HEK293T (cell line): Measurements from ENCODE around the gene TMEM37.

Experiments
- CTCF ChIA-PET: fragments of 350-600 bp; formaldehyde crosslinking; extraction: SDS; loops from one replicate; lab custom pipeline; 2021; ENCODE audit warnings: antibody characterized with exemption, inconsistent platforms; lab: Yijun Ruan, JAX
- POLR2A ChIA-PET: fragments of 350-600 bp; formaldehyde crosslinking; extraction: SDS; loops from one replicate; lab custom pipeline; 2020; ENCODE audit warnings: antibody characterized with exemption, inconsistent platforms; lab: Yijun Ruan, JAX
- DNase-seq: peaks from one replicate; pipeline ENCODE4 v3.0.0; 2012; ENCODE audit warnings: mixed read lengths; ENCODE audit errors: extremely low spot score
- ARNT ChIP-seq: fragments of 450-650 bp; IDR thresholded peaks from 2 replicates; pipeline ENCODE4 v1.6.1; 2017; ENCODE audit warnings: mild to moderate bottlenecking
- BHLHE40 ChIP-seq: fragments of 450-650 bp; IDR thresholded peaks from 2 replicates; pipeline ENCODE4 v1.6.1; 2016; ENCODE audit warnings: mild to moderate bottlenecking, moderate library complexity, borderline replicate concordance
- CTBP1 ChIP-seq: fragments of 450-650 bp; IDR thresholded peaks from 2 replicates; pipeline ENCODE4 v1.6.1; 2016; ENCODE audit warnings: borderline replicate concordance
- ELF4 ChIP-seq: fragments of 450-650 bp; IDR thresholded peaks from 2 replicates; pipeline ENCODE4 v1.6.1; 2017; ENCODE audit warnings: antibody characterized with exemption
- FOXA1 ChIP-seq: fragments of 450-650 bp; IDR thresholded peaks from 2 replicates; pipeline ENCODE4 v1.6.1; 2016; ENCODE audit warnings: mild to moderate bottlenecking
- FOXK2 ChIP-seq: fragments of 450-650 bp; IDR thresholded peaks from 2 replicates; pipeline ENCODE4 v1.6.1; 2016; ENCODE audit warnings: mild to moderate bottlenecking
- FOXM1 ChIP-seq: fragments of 450-650 bp; IDR thresholded peaks from 2 replicates; pipeline ENCODE4 v1.6.1; 2017; ENCODE audit warnings: mild to moderate bottlenecking, borderline replicate concordance
- HDGF ChIP-seq: fragments of 450-650 bp; IDR thresholded peaks from 2 replicates; pipeline ENCODE4 v1.6.1; 2017; ENCODE audit warnings: antibody characterized with exemption, borderline replicate concordance
- L3MBTL2 ChIP-seq: fragments of 450-650 bp; conservative IDR thresholded peaks from 2 replicates; pipeline ENCODE4 v1.6.1; 2016; ENCODE audit warnings: mild to moderate bottlenecking
- LEF1 ChIP-seq: fragments of 450-650 bp; IDR thresholded peaks from 2 replicates; pipeline ENCODE4 v1.6.1; 2017; ENCODE audit warnings: mild to moderate bottlenecking, borderline replicate concordance
- NFRKB ChIP-seq: fragments of 450-650 bp; IDR thresholded peaks from 2 replicates; pipeline ENCODE4 v1.6.1; 2016; ENCODE audit warnings: mild to moderate bottlenecking, moderate library complexity
- SP1 ChIP-seq: fragments of 450-650 bp; IDR thresholded peaks from 2 replicates; pipeline ENCODE4 v1.6.1; 2017
- SUZ12 ChIP-seq: fragments of 450-650 bp; IDR thresholded peaks from 2 replicates; pipeline ENCODE4 v1.6.1; 2016; ENCODE audit warnings: mild to moderate bottlenecking
- TARDBP ChIP-seq: fragments of 450-650 bp; IDR thresholded peaks from 2 replicates; pipeline ENCODE4 v1.6.1; 2016
- ZNF384 ChIP-seq: fragments of 450-650 bp; IDR thresholded peaks from 2 replicates; pipeline ENCODE4 v1.6.1; 2016
- TF ChIP-seq, protein P1 (sequence below): fragments of 450-650 bp; IDR thresholded peaks from 2 replicates; pipeline ENCODE4 v1.6.1; 2016

The TMEM37 gene

DNA sequence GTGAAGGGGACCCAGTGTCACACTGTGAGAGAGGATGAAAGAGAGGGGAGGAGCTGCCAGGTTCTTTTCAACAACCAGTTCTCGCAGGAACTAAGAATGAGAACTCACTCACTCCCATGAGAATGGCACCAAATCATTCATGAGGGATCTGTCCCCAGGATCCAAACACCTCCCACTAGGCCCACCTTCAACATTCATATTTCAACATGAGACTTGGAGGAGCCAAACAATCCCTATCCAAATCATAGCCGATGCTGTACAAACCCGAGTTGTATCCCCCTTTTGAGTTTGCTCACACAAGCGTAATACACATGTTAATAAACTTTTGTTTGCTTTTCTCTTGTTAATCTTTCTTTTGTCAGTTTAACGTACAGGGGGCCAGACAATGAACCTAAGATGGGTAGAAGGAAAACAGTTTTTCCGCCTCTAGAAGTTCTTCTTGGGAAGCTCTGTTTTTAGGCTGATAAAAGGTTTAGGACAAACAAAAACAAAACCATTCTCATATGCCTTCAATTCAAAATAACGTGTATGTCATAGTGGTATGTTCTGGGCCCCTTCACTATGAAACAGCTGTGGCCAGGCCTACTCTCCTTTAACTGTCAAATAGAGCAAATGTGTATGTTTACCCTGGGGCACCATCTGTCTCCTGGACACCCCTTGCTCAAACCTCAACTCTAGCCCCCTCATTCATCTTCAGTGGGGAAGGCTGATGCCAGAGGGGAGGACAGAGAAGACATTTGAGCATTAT is 9.1 kb upstream of the TMEM37 start:
- TF ChIP-seq FOXK2 (no peak), FOXM1 (no peak), SP1 (no peak), L3MBTL2 (no peak), CTBP1 (no peak), TARDBP (no peak), ARNT (no peak), ELF4 (no peak), SUZ12 (no peak), LEF1 (no peak), FOXA1 (no peak), ZNF384 (no peak), HDGF (no peak), BHLHE40 (no peak), NFRKB (no peak)
- TF ChIP-seq, protein P1, sequence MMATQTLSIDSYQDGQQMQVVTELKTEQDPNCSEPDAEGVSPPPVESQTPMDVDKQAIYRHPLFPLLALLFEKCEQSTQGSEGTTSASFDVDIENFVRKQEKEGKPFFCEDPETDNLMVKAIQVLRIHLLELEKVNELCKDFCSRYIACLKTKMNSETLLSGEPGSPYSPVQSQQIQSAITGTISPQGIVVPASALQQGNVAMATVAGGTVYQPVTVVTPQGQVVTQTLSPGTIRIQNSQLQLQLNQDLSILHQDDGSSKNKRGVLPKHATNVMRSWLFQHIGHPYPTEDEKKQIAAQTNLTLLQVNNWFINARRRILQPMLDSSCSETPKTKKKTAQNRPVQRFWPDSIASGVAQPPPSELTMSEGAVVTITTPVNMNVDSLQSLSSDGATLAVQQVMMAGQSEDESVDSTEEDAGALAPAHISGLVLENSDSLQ, result no peak
- no peak for DNase-seq
- ChIA-PET CTCF (interaction anchor here (1.9 kb wide), 1 partner anchor 54 kb away, joined by 6 read pairs; no protein-coding TSS in a partner anchor), POLR2A (no interaction called here)

DNA sequence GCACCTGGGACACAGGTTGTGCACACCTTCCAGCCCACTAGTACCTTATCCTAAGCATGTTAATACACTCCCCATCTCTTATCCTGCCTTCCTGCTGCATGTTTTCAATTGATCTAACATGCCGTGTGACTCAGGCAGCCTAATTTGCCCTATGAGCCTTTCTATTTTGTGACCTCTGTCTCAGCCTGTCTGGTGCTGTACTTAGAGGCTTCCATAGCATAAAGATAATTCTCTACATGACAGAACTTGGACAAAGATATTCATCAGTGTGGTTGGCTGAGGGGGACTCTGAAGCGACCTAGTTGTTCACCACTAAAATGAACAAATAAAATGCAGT is 8.6 kb upstream of the TMEM37 start:
- no peak for TF ChIP-seq TARDBP
- no peak for TF ChIP-seq NFRKB
- no peak for TF ChIP-seq SP1
- TF ChIP-seq SUZ12, result no peak
- TF ChIP-seq ELF4, result no peak
- no peak for TF ChIP-seq FOXK2
- TF ChIP-seq CTBP1, result no peak
- no peak for TF ChIP-seq BHLHE40
- TF ChIP-seq FOXM1, result no peak
- no peak for TF ChIP-seq FOXA1
- no peak for TF ChIP-seq L3MBTL2
- TF ChIP-seq, protein P1, result no peak
- ChIA-PET CTCF (interaction anchor here (1.9 kb wide), 1 partner anchor 53 kb away, joined by 6 read pairs; no protein-coding TSS in a partner anchor), POLR2A (no interaction called here)
- DNase-seq, result no peak

- TF ChIP-seq TARDBP (no peak), FOXM1 (no peak), HDGF (no peak), LEF1 (no peak), CTBP1 (no peak), SUZ12 (no peak), NFRKB (no peak), ZNF384 (no peak), BHLHE40 (no peak), FOXA1 (no peak), ARNT (no peak), SP1 (no peak), ELF4 (no peak), L3MBTL2 (no peak), FOXK2 (no peak)
- TF ChIP-seq, protein P1, result no peak
- DNase-seq, result no peak
- POLR2A ChIA-PET, result no interaction called here
- CTCF ChIA-PET, result interaction anchor here (1.9 kb wide), 1 partner anchor 52 kb away, joined by 6 read pairs; no protein-coding TSS in a partner anchor
These were observed 7.8 kb upstream of the TMEM37 start for GRCh38 chr2:119423811-119424210.

DNA sequence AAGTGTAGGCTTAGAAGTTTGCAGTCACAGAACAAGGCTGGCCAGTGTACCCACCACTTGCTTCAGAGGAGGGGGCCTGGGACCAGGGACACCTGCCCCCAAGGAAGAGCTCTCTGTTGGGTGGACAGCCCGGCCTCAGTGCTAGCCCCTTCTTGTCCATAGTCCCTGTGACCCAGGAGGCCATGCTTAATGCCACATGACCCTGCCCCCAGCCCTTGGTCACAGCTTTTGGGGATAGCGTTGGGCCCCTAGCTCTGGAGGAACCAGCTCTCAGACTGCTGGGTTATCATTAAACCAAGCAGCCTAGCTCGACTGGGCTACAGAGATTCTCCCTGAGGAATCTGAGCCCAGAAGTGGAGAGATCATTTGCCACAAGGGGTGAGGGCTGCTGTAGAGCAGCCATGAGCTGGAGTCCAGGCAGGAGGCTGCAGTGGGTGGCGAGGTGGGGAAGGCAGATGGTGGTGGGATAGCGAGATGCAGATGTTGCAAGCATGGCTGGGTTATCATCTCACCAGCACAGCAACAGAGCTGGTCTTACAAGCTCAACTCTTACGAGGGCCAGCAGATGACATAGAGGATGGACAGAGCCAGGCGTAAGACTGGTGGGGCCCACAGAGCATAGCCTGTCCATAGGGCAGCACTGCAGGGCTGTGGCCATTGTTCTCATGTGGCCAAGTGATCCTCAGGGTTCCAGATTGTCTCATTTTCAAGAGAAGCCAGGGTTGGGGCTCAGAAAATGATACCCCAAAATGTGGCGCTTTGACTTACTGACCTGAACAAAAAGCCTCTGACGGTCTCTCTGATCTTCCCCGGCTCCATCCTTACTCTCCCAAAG is 7.2 kb upstream of the TMEM37 start:
- ChIA-PET POLR2A (no interaction called here), CTCF (interaction anchor here (1.9 kb wide), 1 partner anchor 52 kb away, joined by 6 read pairs; no protein-coding TSS in a partner anchor)
- TF ChIP-seq FOXA1, result no peak
- no peak for TF ChIP-seq ARNT
- no peak for TF ChIP-seq FOXK2
- TF ChIP-seq, protein P1, result no peak
- TF ChIP-seq CTBP1, result no peak
- TF ChIP-seq L3MBTL2, result no peak
- TF ChIP-seq SUZ12, result no peak
- DNase-seq, result no peak

- TF ChIP-seq, protein P1, result no peak
- TF ChIP-seq HDGF, result no peak
- TF ChIP-seq ZNF384, result no peak
- no peak for TF ChIP-seq SUZ12
- TF ChIP-seq LEF1, result no peak
- no peak for TF ChIP-seq ARNT
- TF ChIP-seq FOXK2, result no peak
- TF ChIP-seq NFRKB, result no peak
- no peak for TF ChIP-seq BHLHE40
- TF ChIP-seq TARDBP, result no peak
- TF ChIP-seq CTBP1, result no peak
- no peak for TF ChIP-seq FOXM1
- no peak for TF ChIP-seq FOXA1
- no peak for TF ChIP-seq ELF4
- no peak for TF ChIP-seq SP1
- no peak for TF ChIP-seq L3MBTL2
- ChIA-PET CTCF (no interaction called here), POLR2A (no interaction called here)
- no peak for DNase-seq
These were observed 6.6 kb upstream of the TMEM37 start for GRCh38 chr2:119425119-119425405.
